Vagina (tissue), 2 donors: ENCODE data around the gene MRPS30.

Experiments
- POLR2A ChIP-seq, 2 donors: fragments of 450-650 bp; IDR thresholded peaks; one replicate each; pipeline ENCODE4 v1.6.1; 2017; ENCODE audit warnings: antibody characterized with exemption in 2 of 2, mild to moderate bottlenecking in 2 of 2, moderate library complexity in 2 of 2
- POLR2AphosphoS5 ChIP-seq, 2 donors: sonication (generic); formaldehyde crosslinking; IDR thresholded peaks; one replicate each; pipeline ENCODE4 v1.9.0; 2017; ENCODE audit warnings: antibody characterized with exemption in 2 of 2, mild to moderate bottlenecking in 2 of 2, low read depth in 1 of 2; ENCODE audit not compliant: insufficient read depth in 1 of 2
- TF ChIP-seq, protein P1 (sequence below), 3 experiments: fragments of 450-650 bp in 2 of 3; fragments of 200-600 bp in 1 of 3; sonication (generic) in 1 of 3; IDR thresholded peaks; one replicate each; pipeline ENCODE4 v1.5.1; 2017 to 2019; ENCODE audit warnings: antibody characterized with exemption in 3 of 3, mild to moderate bottlenecking in 2 of 3, moderate library complexity in 2 of 3

DNA sequence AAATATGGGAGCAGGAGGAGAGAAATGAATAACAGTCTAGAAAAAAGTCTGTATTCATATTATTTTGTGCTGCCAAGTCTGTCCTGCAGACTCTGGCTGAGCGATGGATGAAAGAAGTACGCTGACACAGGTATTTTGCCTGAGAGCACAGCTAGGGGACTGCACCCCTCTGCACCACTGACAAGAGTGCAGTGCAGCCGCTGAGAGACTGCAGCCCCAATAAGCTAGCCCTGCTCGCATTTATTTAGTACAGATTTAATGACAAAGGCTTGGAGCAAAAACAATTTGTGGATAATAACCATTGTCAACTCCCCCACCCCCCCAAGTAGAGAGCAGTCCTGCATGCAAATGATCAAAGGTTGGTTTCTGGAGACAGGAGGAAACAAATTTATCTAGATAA is 13.3 kb upstream of the MRPS30 start:
- TF ChIP-seq, protein P1, sequence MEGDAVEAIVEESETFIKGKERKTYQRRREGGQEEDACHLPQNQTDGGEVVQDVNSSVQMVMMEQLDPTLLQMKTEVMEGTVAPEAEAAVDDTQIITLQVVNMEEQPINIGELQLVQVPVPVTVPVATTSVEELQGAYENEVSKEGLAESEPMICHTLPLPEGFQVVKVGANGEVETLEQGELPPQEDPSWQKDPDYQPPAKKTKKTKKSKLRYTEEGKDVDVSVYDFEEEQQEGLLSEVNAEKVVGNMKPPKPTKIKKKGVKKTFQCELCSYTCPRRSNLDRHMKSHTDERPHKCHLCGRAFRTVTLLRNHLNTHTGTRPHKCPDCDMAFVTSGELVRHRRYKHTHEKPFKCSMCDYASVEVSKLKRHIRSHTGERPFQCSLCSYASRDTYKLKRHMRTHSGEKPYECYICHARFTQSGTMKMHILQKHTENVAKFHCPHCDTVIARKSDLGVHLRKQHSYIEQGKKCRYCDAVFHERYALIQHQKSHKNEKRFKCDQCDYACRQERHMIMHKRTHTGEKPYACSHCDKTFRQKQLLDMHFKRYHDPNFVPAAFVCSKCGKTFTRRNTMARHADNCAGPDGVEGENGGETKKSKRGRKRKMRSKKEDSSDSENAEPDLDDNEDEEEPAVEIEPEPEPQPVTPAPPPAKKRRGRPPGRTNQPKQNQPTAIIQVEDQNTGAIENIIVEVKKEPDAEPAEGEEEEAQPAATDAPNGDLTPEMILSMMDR (IDR thresholded peaks at IDR 0.05), result no peak
- TF ChIP-seq POLR2A (IDR thresholded peaks at IDR 0.05) (no peak), POLR2AphosphoS5 (IDR thresholded peaks at IDR 0.05; ENCODE audit: insufficient read depth in 1 of 2, low read depth in 1 of 2) (no peak)
